H1 (cell line): ENCODE results near the gene COL9A2. TPM values are rescaled to one million over a fixed set of nuclear protein-coding genes. Genes with fewer than 3 reads are reported as not detected.

Source experiments
- CTCF ChIA-PET: fragments of 300-600 bp; sonication (Branson Sonifier 250); formaldehyde crosslinking; loops from one replicate; lab custom pipeline; 2021; ENCODE audit not compliant: partially characterized antibody; lab: Charles Lee
- POLR2A ChIA-PET: fragments of 300-600 bp; sonication (Branson Sonifier 250); formaldehyde crosslinking; loops from one replicate; lab custom pipeline; 2021; ENCODE audit warnings: inconsistent platforms; ENCODE audit not compliant: partially characterized antibody; lab: Charles Lee
- DNase-seq, 2 experiments: peaks; one replicate each; pipeline versions ENCODE4 v3.0.0 to v3.0.0-alpha.2; 2010 to 2022; ENCODE audit warnings: low spot score in 2 of 2, low read depth in 1 of 2, mixed read lengths in 1 of 2
- FAIRE-seq: peaks from 2 replicates; lab custom pipeline; 2011; peaks lifted over from hg19 to GRCh38; lab: Jason Lieb, UNC
- H2AFZ ChIP-seq: 2 replicates; pipeline ENCODE4 v1.8.1; 2012; ENCODE audit warnings: low read length, inconsistent platforms
- H2AK5ac ChIP-seq: 2 replicates; pipeline ENCODE4 v1.6.1; 2013; ENCODE audit warnings: low read depth, low read length
- H2BK120ac ChIP-seq: replicated peaks from 2 replicates; pipeline ENCODE3; 2013; ENCODE audit warnings: low read depth, low read length, inconsistent platforms
- H2BK12ac ChIP-seq: 2 replicates; pipeline ENCODE4 v1.6.1; 2013; ENCODE audit warnings: low read depth, low read length
- H2BK15ac ChIP-seq: 2 replicates; pipeline ENCODE4 v1.6.1; 2013; ENCODE audit warnings: low read length
- H2BK20ac ChIP-seq: 2 replicates; pipeline ENCODE4 v1.6.1; 2013; ENCODE audit warnings: low read length
- H2BK5ac ChIP-seq: 2 replicates; pipeline ENCODE4 v1.6.1; 2013; ENCODE audit warnings: low read depth, low read length
- H3K14ac ChIP-seq: 2 replicates; pipeline ENCODE4 v1.6.1; 2013; ENCODE audit warnings: inconsistent platforms; ENCODE audit not compliant: insufficient read length
- H3K18ac ChIP-seq: 2 replicates; pipeline ENCODE4 v1.6.1; 2013; ENCODE audit warnings: low read length; ENCODE audit errors: extremely low read depth
- H3K23ac ChIP-seq: 2 replicates; pipeline ENCODE4 v1.6.1; 2013; ENCODE audit warnings: inconsistent platforms; ENCODE audit not compliant: insufficient read length
- H3K23me2 ChIP-seq: 2 replicates; pipeline ENCODE4 v1.6.1; 2013; ENCODE audit warnings: low read depth, low read length
- H3K27ac ChIP-seq: 2 replicates; pipeline ENCODE4 v1.6.1; 2011; ENCODE audit warnings: low read depth, low read length, inconsistent platforms
- H3K27me3 ChIP-seq, 4 experiments: replicated peaks in 1 of 4; 1 replicate in 1 of 4; 2 replicates in 3 of 4; pipeline versions ENCODE4 v1.6.1 to v1.8.1; 2011 to 2013; ENCODE audit warnings: low read length in 3 of 4, mild to moderate bottlenecking in 3 of 4, inconsistent platforms in 2 of 4, mixed read lengths in 2 of 4, moderate library complexity in 1 of 4; ENCODE audit not compliant: control insufficient read depth in 3 of 4, insufficient read depth in 3 of 4; ENCODE audit errors: extremely low read depth in 1 of 4
- H3K36me3 ChIP-seq, 4 experiments: 2 replicates each; pipeline versions ENCODE4 v1.6.1 to v1.8.1; 2011 to 2013; ENCODE audit warnings: mild to moderate bottlenecking in 4 of 4, low read length in 3 of 4, moderate library complexity in 2 of 4, control low read depth in 1 of 4, inconsistent platforms in 1 of 4; ENCODE audit not compliant: insufficient read depth in 4 of 4, control insufficient read depth in 2 of 4
- H3K4ac ChIP-seq: replicated peaks from 2 replicates; pipeline ENCODE3; 2013; ENCODE audit warnings: low read length, low read depth, mixed read lengths, inconsistent platforms; ENCODE audit not compliant: insufficient read length
- H3K4me1 ChIP-seq, 4 experiments: replicated peaks in 1 of 4; 1 replicate in 1 of 4; 2 replicates in 3 of 4; pipeline versions ENCODE4 v1.6.1 to v1.8.1; 2011 to 2013; ENCODE audit warnings: low read length in 3 of 4, inconsistent platforms in 2 of 4, mixed read lengths in 1 of 4; ENCODE audit not compliant: insufficient read depth in 4 of 4, control insufficient read depth in 3 of 4
- H3K4me2 ChIP-seq, 2 experiments: 2 replicates each; pipeline versions ENCODE4 v1.6.1 to v1.8.1; 2011 to 2013; ENCODE audit warnings: low read depth in 2 of 2, low read length in 2 of 2, control low read depth in 1 of 2, inconsistent platforms in 1 of 2, mild to moderate bottlenecking in 1 of 2; ENCODE audit not compliant: insufficient read depth in 1 of 2
- H3K4me3 ChIP-seq, 4 experiments: fragments of 200-600, 300-600 bp in 1 of 4; sonication (generic), shearing (Covaris generic), sonication (Bioruptor Twin) in 1 of 4; 2 replicates each; pipeline versions ENCODE4 v1.5.1 to v1.8.1; 2011 to 2016; ENCODE audit warnings: low read length in 4 of 4, low read depth in 3 of 4, control low read depth in 2 of 4, inconsistent platforms in 2 of 4, mild to moderate bottlenecking in 2 of 4, mixed read lengths in 1 of 4, moderate library complexity in 1 of 4; ENCODE audit not compliant: insufficient read depth in 2 of 4; ENCODE audit errors: extremely low read depth in 1 of 4
- H3K56ac ChIP-seq: replicated peaks from 2 replicates; pipeline ENCODE3; 2013; ENCODE audit warnings: low read depth, mild to moderate bottlenecking, mixed read lengths, low read length, inconsistent platforms; ENCODE audit not compliant: insufficient read length
- H3K79me1 ChIP-seq: 2 replicates; pipeline ENCODE4 v1.6.1; 2013; ENCODE audit warnings: low read depth, low read length, control low read depth
- H3K79me2 ChIP-seq, 2 experiments: 2 replicates each; pipeline versions ENCODE4 v1.6.1 to v1.8.1; 2012 to 2013; ENCODE audit warnings: low read length in 2 of 2, mild to moderate bottlenecking in 2 of 2, inconsistent platforms in 1 of 2; ENCODE audit not compliant: insufficient read depth in 2 of 2, control insufficient read depth in 1 of 2
- H3K9ac ChIP-seq, 4 experiments: replicated peaks in 1 of 4; 1 replicate in 1 of 4; 2 replicates in 3 of 4; pipeline versions ENCODE4 v1.6.1 to v1.8.1; 2011 to 2013; ENCODE audit warnings: low read depth in 3 of 4, low read length in 3 of 4, control low read depth in 2 of 4, mild to moderate bottlenecking in 2 of 4, moderate library complexity in 2 of 4, inconsistent platforms in 1 of 4; ENCODE audit errors: extremely low read depth in 1 of 4
- H3K9me3 ChIP-seq, 2 experiments: 2 replicates each; pipeline versions ENCODE4 v1.6.1 to v1.8.1; 2012 to 2013; ENCODE audit warnings: mild to moderate bottlenecking in 2 of 2, moderate library complexity in 2 of 2, control low read depth in 1 of 2, inconsistent platforms in 1 of 2, low read depth in 1 of 2, low read length in 1 of 2, mixed read lengths in 1 of 2; ENCODE audit not compliant: insufficient read depth in 2 of 2
- H4K20me1 ChIP-seq, 2 experiments: replicated peaks in 1 of 2; 2 replicates each; pipeline versions ENCODE3 to v1.8.1; 2011 to 2013; ENCODE audit warnings: inconsistent platforms in 2 of 2, low read length in 2 of 2, mild to moderate bottlenecking in 1 of 2; ENCODE audit not compliant: insufficient read depth in 2 of 2, control insufficient read depth in 1 of 2
- H4K5ac ChIP-seq: 2 replicates; pipeline ENCODE4 v1.6.1; 2013; ENCODE audit warnings: low read length, low read depth, mixed read lengths, inconsistent platforms; ENCODE audit not compliant: insufficient read length
- H4K8ac ChIP-seq: 2 replicates; pipeline ENCODE4 v1.8.0; 2013; ENCODE audit warnings: mild to moderate bottlenecking, moderate library complexity, low read length, inconsistent platforms; ENCODE audit not compliant: insufficient read depth; ENCODE audit errors: extremely low read depth
- H4K91ac ChIP-seq: replicated peaks from 2 replicates; pipeline ENCODE3; 2013; ENCODE audit warnings: low read length, mixed read lengths, inconsistent platforms; ENCODE audit not compliant: insufficient read length
- EZH2 ChIP-seq: fragments of 200-600 bp; sonication (generic); IDR thresholded peaks from 2 replicates; pipeline ENCODE4 v1.7.1; 2012; ENCODE audit warnings: low read depth, mild to moderate bottlenecking, moderate library complexity, low read length, inconsistent platforms; ENCODE audit not compliant: severe bottlenecking
- FOSL1 ChIP-seq: IDR thresholded peaks from 2 replicates; pipeline ENCODE4 v1.6.1; 2011; ENCODE audit warnings: mild to moderate bottlenecking, low read depth, low read length, moderate library complexity; ENCODE audit not compliant: insufficient read depth
- HDAC2 ChIP-seq, 2 experiments: fragments of 300-600 bp in 1 of 2; sonication (generic) in 1 of 2; IDR thresholded peaks; 2 replicates each; pipeline ENCODE4 v1.6.1; 2011 to 2012; ENCODE audit warnings: low read depth in 2 of 2, low read length in 2 of 2, mild to moderate bottlenecking in 2 of 2, moderate library complexity in 2 of 2, borderline replicate concordance in 1 of 2, inconsistent platforms in 1 of 2
- HDAC6 ChIP-seq: IDR thresholded peaks from one replicate; pipeline ENCODE4 v1.7.1; 2012; ENCODE audit warnings: low read depth, mild to moderate bottlenecking, inconsistent platforms, low read length, moderate library complexity
- KDM5A ChIP-seq: fragments of 200-600 bp; IDR thresholded peaks from 2 replicates; pipeline ENCODE4 v1.7.1; 2012; ENCODE audit warnings: mild to moderate bottlenecking, low read length, inconsistent platforms, mixed read lengths
- NRF1 ChIP-seq: IDR thresholded peaks from 2 replicates; pipeline ENCODE4 v1.6.1; 2011; ENCODE audit warnings: mild to moderate bottlenecking, low read depth, low read length, improper control_type of control experiment
- POLR2A ChIP-seq, 2 experiments: IDR thresholded peaks; 1 replicate in 1 of 2; 2 replicates in 1 of 2; pipeline ENCODE4 v1.6.1; 2011; ENCODE audit warnings: low read depth in 2 of 2, low read length in 2 of 2, mild to moderate bottlenecking in 2 of 2; ENCODE audit errors: control extremely low read depth in 1 of 2
- SIRT6 ChIP-seq: IDR thresholded peaks from one replicate; pipeline ENCODE4 v1.7.1; 2012; ENCODE audit warnings: low read length, inconsistent platforms
- SP4 ChIP-seq: IDR thresholded peaks from 2 replicates; pipeline ENCODE4 v1.6.1; 2012; ENCODE audit warnings: low read length, inconsistent platforms
- TAF7 ChIP-seq: optimal IDR thresholded peaks from 2 replicates; pipeline ENCODE3; 2011; ENCODE audit warnings: low read depth, mild to moderate bottlenecking, inconsistent platforms, low read length, moderate library complexity, borderline replicate concordance
- TBP ChIP-seq: IDR thresholded peaks from 2 replicates; pipeline ENCODE4 v1.6.1; 2011; ENCODE audit warnings: low read depth, low read length, improper control_type of control experiment
- YY1 ChIP-seq: IDR thresholded peaks from 2 replicates; pipeline ENCODE4 v1.6.1; 2011; ENCODE audit warnings: low read depth, mild to moderate bottlenecking, low read length
- WGBS, 2 experiments: shearing (Covaris generic) in 1 of 2; methylation state at CpG; one replicate each; pipeline versions ENCODE4 v1.1.6 to v1.1.7; 2013 to 2015; ENCODE audit warnings: low lambda C conversion rate in 2 of 2, mixed read lengths in 2 of 2, inconsistent platforms in 1 of 2, low coverage in 1 of 2, missing lambda C conversion rate in 1 of 2; ENCODE audit not compliant: insufficient replicate concordance in 2 of 2, insufficient coverage in 1 of 2, insufficient read length in 1 of 2; ENCODE audit errors: extremely low coverage in 1 of 2, missing lambda C conversion rate in 1 of 2; 5-methylcytosine and 5-hydroxymethylcytosine counted together
- polyA plus RNA-seq, 7 experiments: library from polyadenylated mRNA; depleted of rRNA in 3 of 7; stranded (reverse) in 5 of 7; unstranded in 2 of 7; fragments of >200 nt in 5 of 7; fragments of 200-250 nt in 2 of 7; gene quantifications; 1 replicate in 5 of 7; 2 replicates in 1 of 7; 4 replicates in 1 of 7; pipeline versions ENCODE4 v1.2.1 to v1.2.3, GENCODE V29; 2011 to 2013; ENCODE audit warnings: missing spikeins in 2 of 7, mixed read lengths in 2 of 7
- total RNA-seq: library from RNA; stranded (reverse); fragmentation: NEBNext Ultra II Directional; extraction: Animal tissue kit (Norgen Biotek cat#: 25700); gene quantifications from 2 replicates; pipeline ENCODE4 v1.2.1, GENCODE V29; 2021
- TF ChIP-seq, protein P1 (sequence below): IDR thresholded peaks from 2 replicates; pipeline ENCODE4 v1.6.1; 2012; ENCODE audit warnings: inconsistent platforms

Gene COL9A2
- total and polyA plus RNA-seq, 2 of the 8 experiments (the other 6 are each of a cell fraction or from before 2014, with no cell fraction given): 3.2 to 3.3 TPM

DNA sequence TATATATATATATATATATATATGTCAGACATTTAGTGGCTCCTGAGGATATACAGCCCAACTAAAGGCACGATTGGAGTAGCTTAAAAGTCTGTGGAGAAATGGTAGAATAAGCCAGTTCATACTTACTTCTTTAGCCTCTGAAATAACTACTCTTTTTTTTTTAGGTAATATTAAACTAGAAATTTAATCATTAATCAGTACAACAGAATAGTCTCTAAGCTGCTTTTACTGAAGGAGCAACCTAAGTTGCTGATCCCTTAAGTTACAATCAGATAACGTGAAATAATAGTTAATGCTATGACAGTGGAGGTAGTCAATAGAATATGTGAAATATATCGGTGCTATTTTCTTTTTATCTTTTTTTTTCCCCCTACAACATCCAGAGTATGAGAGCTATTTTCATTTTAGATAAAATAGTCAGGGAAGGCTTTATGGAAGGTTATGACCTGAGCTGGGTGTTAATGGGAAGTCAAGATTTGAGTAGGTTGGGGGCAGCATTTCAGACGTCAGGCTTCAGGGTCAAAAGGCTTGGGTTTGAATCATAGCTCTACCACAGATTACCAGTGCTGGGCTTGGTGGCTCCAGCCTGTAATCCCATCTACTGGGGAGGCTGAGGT lies 43.4 kb downstream of the COL9A2 start:
- no peak overlapping the region for H3K23ac ChIP-seq
- no peak overlapping the region for H4K5ac ChIP-seq
- H3K56ac ChIP-seq: no peak overlapping the region
- no peaks in the 10 kb centered on the region for H3K27me3 ChIP-seq
- H2BK120ac ChIP-seq: no peak overlapping the region
- H2BK5ac ChIP-seq: no peak overlapping the region
- no peak overlapping the region for H2BK20ac ChIP-seq
- H3K4ac ChIP-seq: no peak overlapping the region
- H3K9me3 ChIP-seq: no peaks in the 10 kb centered on the region
- H3K4me3 ChIP-seq: no peak overlapping the region
- H3K36me3 ChIP-seq: peaks cover 4 to 49% (median 13%) of the 10 kb centered on the region in 4 experiments; a peak in 7 of 8 replicates
- H4K91ac ChIP-seq: no peak overlapping the region
- H4K8ac ChIP-seq: no peak overlapping the region
- no peak overlapping the region for H3K9ac ChIP-seq
- no peak overlapping the region for H2BK12ac ChIP-seq
- H3K79me1 ChIP-seq: no peaks in the 10 kb centered on the region
- no peaks in the 10 kb centered on the region for H4K20me1 ChIP-seq
- WGBS, 2 experiments: 94% methylated on average over 4 of the region's 4 CpGs; no CpG with 5 or more reads in 1 of the 2 experiments
- H3K14ac ChIP-seq: no peak overlapping the region
- H3K27ac ChIP-seq: no peak overlapping the region
- H3K4me1 ChIP-seq: no peaks in the 10 kb centered on the region
- H3K79me2 ChIP-seq: no peaks in the 10 kb centered on the region
- ChIA-PET POLR2A (interaction anchor here (0.6 to 1.8 kb wide), 4 partner anchors 15 to 206 kb away, joined by 3 to 8 read pairs (median 4); partner anchors contain the start of gene ZMPSTE24), CTCF (interaction anchor here (0.6 to 1.9 kb wide), 3 partner anchors 41 to 130 kb away, joined by 3 to 7 read pairs (median 3); no protein-coding TSS in a partner anchor)
- H2AK5ac ChIP-seq: no peak overlapping the region
- no peak overlapping the region for H2AFZ ChIP-seq
- H3K18ac ChIP-seq: no peak overlapping the region
- DNase-seq (no peak), FAIRE-seq (no peak)
- no peaks in the 10 kb centered on the region; the same call in 1 of the 2 replicates for H3K23me2 ChIP-seq
- H2BK15ac ChIP-seq: no peak overlapping the region
- no peak overlapping the region for H3K4me2 ChIP-seq
- TF ChIP-seq, protein P1, sequence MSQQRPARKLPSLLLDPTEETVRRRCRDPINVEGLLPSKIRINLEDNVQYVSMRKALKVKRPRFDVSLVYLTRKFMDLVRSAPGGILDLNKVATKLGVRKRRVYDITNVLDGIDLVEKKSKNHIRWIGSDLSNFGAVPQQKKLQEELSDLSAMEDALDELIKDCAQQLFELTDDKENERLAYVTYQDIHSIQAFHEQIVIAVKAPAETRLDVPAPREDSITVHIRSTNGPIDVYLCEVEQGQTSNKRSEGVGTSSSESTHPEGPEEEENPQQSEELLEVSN: no peak
- TF ChIP-seq SP4 (no peak), YY1 (no peak), POLR2A (IDR thresholded peaks at IDR 0.05; ENCODE audit: control extremely low read depth in 1 of 2, low read depth in 2 of 2, low read length in 2 of 2) (no peak), KDM5A (no peak), TAF7 (no peak), NRF1 (no peak), FOSL1 (no peak), SIRT6 (no peak), EZH2 (no peak), HDAC6 (no peak), TBP (no peak), HDAC2 (IDR thresholded peaks at IDR 0.05; ENCODE audit: borderline replicate concordance in 1 of 2, low read depth in 2 of 2, low read length in 2 of 2) (no peak)
